ENCODE measurements around the gene CLEC10A. TPM values are rescaled to one million over a fixed set of nuclear protein-coding genes. Genes with fewer than 3 reads are reported as not detected.
"Not testable (repeated sequence)": the region's sequence is repeated elsewhere in the genome, so short reads cannot be mapped to it uniquely, and the experiment has no call there.

Gene CLEC10A
- polyA plus RNA-seq, 1 donor (not counting 4 experiments of a cell fraction or from before 2014, with no cell fraction given) = not detected

DNA sequence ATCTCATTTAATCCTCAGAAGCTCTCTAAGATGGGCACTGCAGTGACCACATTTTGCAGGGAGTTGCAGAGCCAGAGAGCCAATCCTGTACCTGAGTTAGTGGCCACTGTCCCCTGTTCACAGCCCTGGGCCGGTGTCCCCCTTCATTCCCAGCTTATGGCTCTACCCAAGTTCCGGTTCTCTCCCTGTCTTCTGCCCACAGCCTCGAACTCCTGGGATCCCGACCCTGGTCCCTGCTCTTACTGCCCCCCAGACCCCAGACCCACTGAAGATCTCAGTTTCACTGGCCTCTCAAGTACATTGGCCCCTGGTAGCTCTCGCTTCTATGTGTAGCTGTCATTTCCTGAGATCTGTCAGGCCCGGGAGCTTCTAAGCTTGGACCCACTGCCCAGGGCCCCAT is 22.4 kb upstream of the CLEC10A start:
- Histone ChIP-seq H3K27me3 (ENCODE audit: control insufficient read depth, extremely low read depth, insufficient read depth, low read length) (peaks cover 19% of the 10 kb centered on the region), H2AFZ (ENCODE audit: control insufficient read depth, low read length) (no peak overlapping the region), H3K9me1 (ENCODE audit: control insufficient read depth, extremely low read depth, insufficient read depth, low read length) (no peaks in the 10 kb centered on the region), H3K4me1 (ENCODE audit: control insufficient read depth, extremely low read depth, insufficient read depth, low read length) (no peaks in the 10 kb centered on the region), H4K20me1 (ENCODE audit: control insufficient read depth, extremely low read depth, insufficient read depth, low read length) (no peaks in the 10 kb centered on the region), H3K36me3 (ENCODE audit: control insufficient read depth in 2 of 2, extremely low read depth in 1 of 2, insufficient read depth in 2 of 2, low read length in 2 of 2) (no peaks in the 10 kb centered on the region), H3K4me3 (ENCODE audit: control insufficient read depth in 2 of 3, extremely low read depth in 1 of 3, insufficient read depth in 2 of 3, low read depth in 1 of 3, low read length in 3 of 3) (no peak overlapping the region), H3K79me2 (ENCODE audit: control insufficient read depth, insufficient read depth, low read length) (no peaks in the 10 kb centered on the region), H3K9ac (ENCODE audit: control insufficient read depth, extremely low read depth, insufficient read depth, low read length) (no peak overlapping the region), H3K4me2 (ENCODE audit: control insufficient read depth, extremely low read depth, insufficient read depth, low read depth, low read length) (no peak overlapping the region), H3K27ac (ENCODE audit: control insufficient read depth, insufficient read depth, low read length) (no peak overlapping the region), H3K9me3 (ENCODE audit: control insufficient read depth, low read depth, low read length) (no peaks in the 10 kb centered on the region)
- dilution Hi-C loops (cut with MboI; ENCODE audit: extremely low pct_ligation_motif_present, low sequenced_read_pairs) = no loop called here
- FAIRE-seq (no peak), DNase-seq (ENCODE audit: low read depth, low spot score) (no peak)
- TF ChIP-seq, protein P1, sequence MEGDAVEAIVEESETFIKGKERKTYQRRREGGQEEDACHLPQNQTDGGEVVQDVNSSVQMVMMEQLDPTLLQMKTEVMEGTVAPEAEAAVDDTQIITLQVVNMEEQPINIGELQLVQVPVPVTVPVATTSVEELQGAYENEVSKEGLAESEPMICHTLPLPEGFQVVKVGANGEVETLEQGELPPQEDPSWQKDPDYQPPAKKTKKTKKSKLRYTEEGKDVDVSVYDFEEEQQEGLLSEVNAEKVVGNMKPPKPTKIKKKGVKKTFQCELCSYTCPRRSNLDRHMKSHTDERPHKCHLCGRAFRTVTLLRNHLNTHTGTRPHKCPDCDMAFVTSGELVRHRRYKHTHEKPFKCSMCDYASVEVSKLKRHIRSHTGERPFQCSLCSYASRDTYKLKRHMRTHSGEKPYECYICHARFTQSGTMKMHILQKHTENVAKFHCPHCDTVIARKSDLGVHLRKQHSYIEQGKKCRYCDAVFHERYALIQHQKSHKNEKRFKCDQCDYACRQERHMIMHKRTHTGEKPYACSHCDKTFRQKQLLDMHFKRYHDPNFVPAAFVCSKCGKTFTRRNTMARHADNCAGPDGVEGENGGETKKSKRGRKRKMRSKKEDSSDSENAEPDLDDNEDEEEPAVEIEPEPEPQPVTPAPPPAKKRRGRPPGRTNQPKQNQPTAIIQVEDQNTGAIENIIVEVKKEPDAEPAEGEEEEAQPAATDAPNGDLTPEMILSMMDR (optimal IDR thresholded peaks at IDR 0.05 in 1 of 3, IDR thresholded peaks at IDR 0.05 in 1 of 3, conservative IDR thresholded peaks at IDR 0.05 in 1 of 3; ENCODE audit: extremely low read depth in 1 of 3, insufficient read depth in 2 of 3, low read length in 3 of 3) = no peak
- TF ChIP-seq EZH2 (IDR thresholded peaks at IDR 0.05; ENCODE audit: low read length) = no peak

DNA sequence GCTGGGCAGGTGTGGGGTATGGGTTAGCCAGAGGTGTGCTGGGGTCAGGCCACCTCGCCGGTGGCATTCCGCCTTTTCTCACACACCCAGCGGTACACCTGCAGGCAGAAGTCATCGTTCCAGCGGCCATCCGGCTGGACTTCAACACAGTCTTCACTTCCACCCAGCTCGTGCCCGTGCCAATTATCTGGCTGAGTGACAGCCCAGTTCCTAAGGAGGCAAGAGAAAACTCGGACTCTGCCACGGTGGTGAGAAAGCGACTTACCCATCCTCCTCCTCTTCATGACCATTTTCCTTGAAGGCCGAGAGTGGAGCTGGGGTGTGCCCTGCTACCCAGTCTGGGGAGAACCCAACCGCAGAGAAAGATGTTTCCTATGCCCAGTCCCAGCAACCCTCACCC is 21.5 kb upstream of the CLEC10A start:
- no peak for FAIRE-seq
- TF ChIP-seq, protein P1 (optimal IDR thresholded peaks at IDR 0.05 in 1 of 3, IDR thresholded peaks at IDR 0.05 in 1 of 3, conservative IDR thresholded peaks at IDR 0.05 in 1 of 3; ENCODE audit: extremely low read depth in 1 of 3, insufficient read depth in 2 of 3, low read length in 3 of 3) = no peak
- no peak for TF ChIP-seq EZH2 (IDR thresholded peaks at IDR 0.05; ENCODE audit: low read length)
- H2AFZ ChIP-seq (ENCODE audit: control insufficient read depth, low read length) = no peak overlapping the region
- H3K36me3 ChIP-seq (ENCODE audit: control insufficient read depth in 2 of 2, extremely low read depth in 1 of 2, insufficient read depth in 2 of 2, low read length in 2 of 2) = no peaks in the 10 kb centered on the region
- H4K20me1 ChIP-seq (ENCODE audit: control insufficient read depth, extremely low read depth, insufficient read depth, low read length) = no peaks in the 10 kb centered on the region
- H3K4me1 ChIP-seq (ENCODE audit: control insufficient read depth, extremely low read depth, insufficient read depth, low read length) = no peaks in the 10 kb centered on the region
- no peaks in the 10 kb centered on the region for H3K9me1 ChIP-seq (ENCODE audit: control insufficient read depth, extremely low read depth, insufficient read depth, low read length)
- H3K27me3 ChIP-seq (ENCODE audit: control insufficient read depth, extremely low read depth, insufficient read depth, low read length) = peaks cover 19% of the 10 kb centered on the region
- no peak overlapping the region for H3K27ac ChIP-seq (ENCODE audit: control insufficient read depth, insufficient read depth, low read length)
- H3K9ac ChIP-seq (ENCODE audit: control insufficient read depth, extremely low read depth, insufficient read depth, low read length) = no peak overlapping the region
- dilution Hi-C loops (cut with MboI; ENCODE audit: extremely low pct_ligation_motif_present, low sequenced_read_pairs) = no loop called here
- H3K9me3 ChIP-seq (ENCODE audit: control insufficient read depth, low read depth, low read length) = no peaks in the 10 kb centered on the region
- no peak overlapping the region for H3K4me2 ChIP-seq (ENCODE audit: control insufficient read depth, extremely low read depth, insufficient read depth, low read depth, low read length)
- no peak overlapping the region for H3K4me3 ChIP-seq (ENCODE audit: control insufficient read depth in 2 of 3, extremely low read depth in 1 of 3, insufficient read depth in 2 of 3, low read depth in 1 of 3, low read length in 3 of 3)
- no peak for DNase-seq (ENCODE audit: low read depth, low spot score)
- no peaks in the 10 kb centered on the region for H3K79me2 ChIP-seq (ENCODE audit: control insufficient read depth, insufficient read depth, low read length)

DNA sequence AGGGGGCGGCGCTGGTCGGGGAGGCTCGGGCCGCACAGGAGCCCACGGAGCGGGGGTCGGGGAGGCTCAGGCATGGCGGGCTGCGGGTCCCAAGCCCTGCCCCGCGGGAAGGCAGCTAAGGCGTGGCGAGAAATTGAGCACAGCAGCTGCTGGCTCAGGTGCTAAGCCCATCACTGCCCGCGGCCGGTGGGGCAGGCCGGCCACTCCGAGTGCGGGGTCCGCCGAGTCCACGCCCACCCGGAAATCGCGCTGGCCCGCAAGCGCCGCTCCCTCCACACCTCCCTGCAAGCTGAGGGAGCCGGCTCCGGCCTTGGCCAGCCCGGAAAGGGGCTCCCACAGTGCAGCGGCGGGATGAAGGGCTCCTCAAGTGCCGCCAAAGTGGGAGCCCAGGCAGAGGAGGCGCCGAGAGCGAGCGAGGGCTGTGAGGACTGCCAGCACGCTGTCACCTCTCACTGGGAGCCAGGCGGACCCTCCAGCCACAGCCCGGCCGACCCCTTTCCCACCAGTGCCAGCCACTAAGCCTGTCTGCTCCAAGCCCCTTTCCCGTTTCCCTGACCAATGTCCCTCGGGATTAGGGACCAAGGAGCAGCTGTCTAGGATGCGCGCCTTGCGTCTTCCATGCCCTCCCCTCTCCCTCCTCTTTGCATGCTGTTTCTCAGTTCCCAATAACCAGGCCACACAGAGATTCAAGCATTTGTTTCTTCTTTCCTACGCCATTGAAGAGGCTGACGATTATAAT is 20.8 kb upstream of the CLEC10A start:
- H3K4me3 ChIP-seq (ENCODE audit: control insufficient read depth in 2 of 3, extremely low read depth in 1 of 3, insufficient read depth in 2 of 3, low read depth in 1 of 3, low read length in 3 of 3); H4K20me1 ChIP-seq (ENCODE audit: control insufficient read depth, extremely low read depth, insufficient read depth, low read length); H3K9me1 ChIP-seq (ENCODE audit: control insufficient read depth, extremely low read depth, insufficient read depth, low read length); H3K27ac ChIP-seq (ENCODE audit: control insufficient read depth, insufficient read depth, low read length); FAIRE-seq; dilution Hi-C loops (cut with MboI; ENCODE audit: extremely low pct_ligation_motif_present, low sequenced_read_pairs); H3K4me1 ChIP-seq (ENCODE audit: control insufficient read depth, extremely low read depth, insufficient read depth, low read length); H3K79me2 ChIP-seq (ENCODE audit: control insufficient read depth, insufficient read depth, low read length); H3K9me3 ChIP-seq (ENCODE audit: control insufficient read depth, low read depth, low read length); DNase-seq (ENCODE audit: low read depth, low spot score); H3K9ac ChIP-seq (ENCODE audit: control insufficient read depth, extremely low read depth, insufficient read depth, low read length); H3K36me3 ChIP-seq (ENCODE audit: control insufficient read depth in 2 of 2, extremely low read depth in 1 of 2, insufficient read depth in 2 of 2, low read length in 2 of 2); H2AFZ ChIP-seq (ENCODE audit: control insufficient read depth, low read length); H3K4me2 ChIP-seq (ENCODE audit: control insufficient read depth, extremely low read depth, insufficient read depth, low read depth, low read length): not testable (repeated sequence)
- peaks cover 19% of the 10 kb centered on the region for H3K27me3 ChIP-seq (ENCODE audit: control insufficient read depth, extremely low read depth, insufficient read depth, low read length)
